NK-92 treated with Interleukin-12 subunit alpha and Interleukin-12 subunit beta, amount 100 ng/mL, for 24 hours (cell line): Measurements from ENCODE around the gene SEL1L.
"Not testable (repeated sequence)": the region's sequence is repeated elsewhere in the genome, so short reads cannot be mapped to it uniquely, and the experiment has no call there.

ENCODE experiments used
- DNase-seq: peaks from one replicate; lab custom pipeline; 2025; lab: John Stamatoyannopoulos, UW

The SEL1L gene

DNA sequence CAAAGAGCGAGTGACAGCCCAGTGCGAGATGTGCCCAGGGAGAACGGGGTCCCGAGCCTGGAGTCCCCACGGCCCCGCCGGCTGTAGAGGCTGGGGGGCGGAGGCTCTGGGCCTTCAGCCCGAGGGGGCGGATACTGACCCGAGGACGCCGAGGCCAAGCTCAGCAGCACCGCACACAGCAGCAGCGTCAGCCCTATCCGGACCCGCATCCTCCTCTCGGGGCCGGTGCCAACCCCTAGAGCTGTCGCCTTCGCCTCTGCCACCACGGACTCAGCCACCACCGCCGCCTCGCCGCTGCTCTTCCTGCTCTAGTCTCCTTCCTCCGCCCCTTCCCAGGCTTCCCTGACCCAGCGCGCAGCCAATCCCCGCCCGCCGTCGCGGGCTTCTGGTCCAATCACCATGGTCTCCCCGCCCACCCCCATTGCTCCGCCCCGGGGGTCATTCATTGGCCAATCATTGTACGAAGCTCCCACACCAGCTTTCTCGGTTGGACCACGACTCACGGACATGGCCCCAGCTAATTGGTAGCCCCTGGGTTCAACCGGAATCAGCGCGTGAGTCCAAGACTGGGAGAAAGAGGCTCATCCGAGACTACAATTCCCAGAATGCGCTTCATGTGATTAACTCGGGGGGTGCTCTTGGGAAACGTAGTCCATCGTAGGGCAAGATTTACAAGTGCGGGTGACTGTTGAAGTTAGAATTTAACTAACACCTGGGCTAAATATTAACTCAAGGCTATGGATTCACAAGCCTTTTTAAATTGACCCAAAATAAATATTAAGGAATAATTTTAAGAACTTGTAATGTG, at the start of gene SEL1L:
Gene SEL1L, minus strand, starts transcription at position 318 of the 808 bp plus-strand sequence. Its CDS starts 109 bp downstream, at position 209.
- DNase-seq: peak; percentile 99

- no peak for DNase-seq
Observed at GRCh38 chr14:81582420-81582819, 48.8 kb upstream of the SEL1L start.

GRCh38 chr14:81579115-81579514, 45.5 kb upstream of the SEL1L start:
- no peak for DNase-seq

DNA sequence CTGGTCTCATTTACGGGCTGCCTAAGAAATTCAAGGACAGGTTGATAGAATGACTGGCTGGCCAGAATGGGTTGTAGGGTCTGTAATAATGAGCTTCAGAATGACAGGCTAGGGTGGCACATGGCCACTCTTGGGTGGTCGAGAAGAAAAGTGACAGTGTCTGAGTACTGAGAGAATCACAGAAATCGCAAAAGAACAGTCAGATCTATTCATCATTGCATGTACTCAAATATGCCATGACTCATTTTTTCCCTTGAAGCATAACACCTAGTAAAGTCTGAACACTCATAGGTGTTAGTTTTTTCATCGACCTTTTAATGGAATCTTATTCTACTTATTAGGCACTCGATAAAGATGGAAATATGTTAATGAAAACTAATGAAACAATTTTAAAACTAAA, 37.8 kb upstream of the SEL1L start:
- no peak for DNase-seq

GRCh38 chr14:81567302-81567701, 33.6 kb upstream of the SEL1L start:
- no peak for DNase-seq

DNA sequence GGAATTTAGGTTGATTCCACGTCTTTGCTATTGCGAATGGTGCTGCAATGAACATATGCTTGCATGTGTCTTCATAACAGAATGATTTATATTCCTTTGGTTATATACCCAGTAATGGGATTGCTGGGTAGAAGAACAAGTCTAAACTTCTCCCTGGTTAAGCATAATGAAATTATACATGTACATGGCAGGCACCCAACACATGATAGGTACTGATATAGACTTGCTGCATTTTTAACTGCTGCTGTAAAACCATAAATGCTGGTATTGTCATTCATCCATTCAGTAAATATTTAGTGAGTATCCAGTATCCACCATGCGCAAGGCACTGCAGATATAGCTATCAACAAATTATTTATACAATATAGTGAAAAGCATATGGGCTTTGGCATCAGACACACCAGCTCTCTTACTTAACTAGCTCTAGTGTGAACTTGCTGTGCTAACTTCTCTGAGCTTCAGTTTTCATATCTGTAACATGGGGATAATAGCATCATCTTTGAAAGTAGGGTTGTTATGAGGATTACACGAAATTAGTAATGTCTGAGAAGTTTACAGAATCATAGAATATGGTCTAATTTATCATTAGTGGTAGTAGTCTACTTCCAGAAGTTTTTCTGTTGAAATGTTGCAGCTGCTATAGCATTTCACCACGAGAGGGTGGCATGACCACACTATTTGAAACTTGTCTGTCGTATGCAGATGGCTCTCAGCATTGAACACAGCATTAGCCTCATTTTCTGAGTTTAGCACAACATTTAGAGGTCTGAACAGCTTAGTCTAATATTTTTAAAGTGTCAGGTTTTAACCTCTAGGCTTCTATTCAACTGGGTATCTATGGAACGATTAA, 32.0 kb upstream of the SEL1L start:
- no peak for DNase-seq

GRCh38 chr14:81562818-81563217, 29.2 kb upstream of the SEL1L start:
- no peak for DNase-seq

- no peak for DNase-seq
Observed at GRCh38 chr14:81561084-81561775, 27.6 kb upstream of the SEL1L start.

DNA sequence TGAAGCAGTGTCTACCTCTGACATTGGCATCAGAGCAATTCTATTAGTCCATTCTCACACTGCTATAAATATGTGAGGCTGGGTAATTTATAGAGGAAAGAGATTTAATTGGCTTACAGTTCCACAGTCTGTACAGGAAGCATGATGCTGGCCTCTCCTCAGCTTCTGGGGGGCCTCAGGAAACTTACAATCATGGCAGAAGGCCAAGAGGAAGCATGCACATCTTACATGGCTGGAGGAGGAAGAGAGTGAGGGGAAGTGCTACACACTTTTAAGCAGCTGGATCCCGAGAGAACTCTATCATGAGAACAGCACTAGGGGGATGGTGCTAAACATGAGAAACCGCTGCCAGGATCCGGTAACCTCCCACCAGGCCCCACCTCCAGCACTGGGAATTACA, 25.7 kb upstream of the SEL1L start:
- DNase-seq: no peak

DNA sequence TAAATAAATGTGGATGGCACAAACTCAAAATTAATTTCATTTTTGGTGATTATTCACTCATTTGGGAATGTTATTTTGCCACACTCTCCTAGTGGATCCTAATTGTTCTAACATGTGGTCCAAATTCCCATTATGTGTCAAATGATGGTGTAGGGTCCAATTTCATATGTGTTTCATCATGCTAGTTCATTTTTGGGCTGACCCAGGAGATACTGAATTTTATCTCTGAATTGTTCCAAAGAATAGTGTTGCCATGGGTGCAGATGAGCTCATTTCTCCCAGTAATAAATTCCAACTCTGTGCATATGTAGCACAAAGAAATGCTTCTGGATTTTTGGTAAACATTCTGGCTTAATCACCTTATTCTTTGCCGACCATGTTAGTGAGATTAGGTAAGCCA, 23.5 kb upstream of the SEL1L start:
- no peak for DNase-seq

GRCh38 chr14:81555684-81556083, 22.0 kb upstream of the SEL1L start:
- DNase-seq: no peak

GRCh38 chr14:81555051-81555450, 21.4 kb upstream of the SEL1L start:
- no peak for DNase-seq

GRCh38 chr14:81551471-81551870, 17.8 kb upstream of the SEL1L start:
- no peak for DNase-seq

DNA sequence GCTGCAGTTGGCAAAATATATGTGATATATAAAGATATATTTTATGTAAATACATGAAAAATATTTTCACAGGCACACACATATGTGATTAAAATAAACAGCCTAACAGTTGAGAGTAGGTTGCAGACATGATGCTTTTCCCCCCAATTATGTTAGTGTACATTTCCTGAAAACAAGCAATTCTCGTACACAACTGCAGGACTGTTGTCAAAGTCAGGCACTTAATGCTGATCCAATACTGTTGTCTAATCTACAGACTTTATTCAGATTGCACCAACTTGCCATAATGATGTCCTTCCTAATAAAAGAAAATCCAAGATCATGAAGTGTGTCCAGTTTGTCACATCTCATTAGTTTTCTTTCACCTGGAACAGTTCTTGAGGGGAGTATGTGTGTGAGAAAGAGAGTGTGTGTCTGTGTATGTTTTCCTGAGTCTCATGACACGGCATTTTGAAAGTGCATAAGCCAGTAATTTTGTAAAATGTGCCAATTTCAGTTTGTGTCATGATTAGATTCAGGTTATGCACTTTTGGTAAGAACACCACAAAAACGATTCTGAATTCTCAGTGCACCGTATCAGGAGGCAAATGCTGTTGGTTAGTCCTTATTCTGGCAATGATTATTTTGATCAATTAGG, 16.5 kb upstream of the SEL1L start:
- DNase-seq: no peak

- DNase-seq: not testable (repeated sequence)
Observed at GRCh38 chr14:81541206-81541605, 7.6 kb upstream of the SEL1L start.

DNA sequence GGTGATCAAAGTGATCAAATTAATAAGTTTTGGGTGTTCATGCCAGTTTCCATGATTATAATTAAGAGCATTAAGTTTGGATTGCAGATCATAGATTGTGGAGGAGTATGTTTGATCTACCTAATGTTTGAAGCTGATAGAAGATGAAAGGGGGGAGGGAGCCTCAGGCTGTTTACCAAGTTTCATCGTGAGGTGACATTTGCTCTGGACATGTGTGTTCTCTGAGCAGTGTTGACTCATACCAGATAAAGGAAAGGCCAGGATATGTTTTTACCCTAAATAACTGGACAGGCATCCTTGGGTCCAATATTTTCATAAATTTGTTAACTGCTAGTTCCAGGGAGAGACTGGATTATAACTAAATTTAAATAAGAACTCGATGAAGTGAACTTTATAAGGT, 3.5 kb upstream of the SEL1L start:
- DNase-seq: no peak

DNA sequence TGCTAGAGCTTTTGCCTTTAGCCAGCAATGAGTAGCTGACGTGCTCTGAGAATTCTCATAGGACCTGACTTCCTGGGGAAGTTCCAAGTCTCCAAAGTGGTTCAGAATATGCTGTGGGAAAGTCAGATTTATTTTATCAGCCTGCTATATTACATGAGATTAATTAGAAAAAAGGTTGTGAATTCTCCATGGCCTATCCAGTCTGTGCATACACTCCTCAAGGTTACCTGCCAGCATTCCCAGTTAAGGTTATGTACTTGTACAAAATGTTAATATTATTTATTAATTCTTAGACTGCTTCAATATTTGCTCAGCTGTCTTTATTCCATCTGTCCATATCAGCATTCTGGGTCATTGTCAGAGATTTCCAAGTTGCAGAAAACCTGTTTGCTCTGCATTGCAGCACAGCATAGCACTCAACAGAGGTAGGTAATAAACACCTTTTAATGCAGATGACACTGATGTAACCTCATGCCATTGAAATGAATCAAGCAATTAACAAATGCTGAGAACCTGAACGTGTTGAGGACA, 2.7 kb upstream of the SEL1L start:
- no peak for DNase-seq

DNA sequence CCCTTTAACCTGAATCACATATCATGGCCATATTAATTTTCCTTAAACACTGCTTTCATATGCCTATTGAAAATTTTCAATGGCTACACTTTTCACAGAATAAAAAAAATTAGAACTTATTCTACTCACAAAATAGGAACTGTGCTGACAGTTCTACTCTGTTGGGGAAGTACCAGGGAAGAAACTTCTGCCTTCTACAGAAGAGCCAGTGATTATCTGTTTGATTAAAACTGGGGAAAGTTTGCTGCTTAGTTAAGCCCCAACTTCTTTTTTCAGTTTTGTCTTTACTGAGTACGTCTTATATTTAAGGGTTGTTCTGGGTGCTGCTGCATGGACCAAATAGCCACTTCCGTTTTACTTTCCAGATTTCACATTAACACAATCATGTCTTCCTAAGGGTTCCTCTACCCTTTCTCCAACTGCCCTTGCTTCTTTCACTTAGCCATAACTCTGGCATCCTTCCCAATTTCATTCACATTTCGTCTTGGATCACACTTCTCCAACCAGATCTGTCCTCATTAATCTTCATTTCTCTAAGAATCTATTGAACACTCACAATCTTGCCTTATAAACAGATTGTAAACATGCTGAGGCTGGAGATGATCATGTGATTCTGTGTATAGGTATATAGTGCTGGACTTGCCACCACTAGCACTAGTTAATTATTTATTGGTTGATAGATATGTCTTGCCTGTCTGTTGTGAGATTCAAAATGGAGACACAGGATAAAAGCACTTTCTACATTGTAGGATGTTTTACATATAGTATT, 1.9 kb upstream of the SEL1L start:
- no peak for DNase-seq

GRCh38 chr14:81534510-81535074, 939 bp upstream of the SEL1L start:
- DNase-seq: no peak

GRCh38 chr14:81533212-81533535, 479 bp downstream of the SEL1L start:
- DNase-seq: no peak

GRCh38 chr14:81529391-81529790, 4.3 kb downstream of the SEL1L start:
- DNase-seq: no peak
